Activated CD8-positive, alpha-beta memory T cell treated with anti-CD3 and anti-CD28 coated beads for 24 hours (primary cell): ENCODE measurements around the gene MAPK1.
"Not testable (repeated sequence)": the region's sequence is repeated elsewhere in the genome, so short reads cannot be mapped to it uniquely, and the experiment has no call there.

Experiments
- DNase-seq: peaks from one replicate; pipeline ENCODE4 v3.0.0-alpha.2; 2020

Gene MAPK1

GRCh38 chr22:21881841-21882753 is 14.7 kb upstream of the MAPK1 start:
- no peak for DNase-seq

GRCh38 chr22:21876486-21877176 is 9.2 kb upstream of the MAPK1 start:
- peak; percentile 60 for DNase-seq

- DNase-seq, result peak; percentile 24
Observed at GRCh38 chr22:21874953-21875352, 7.5 kb upstream of the MAPK1 start.

DNA sequence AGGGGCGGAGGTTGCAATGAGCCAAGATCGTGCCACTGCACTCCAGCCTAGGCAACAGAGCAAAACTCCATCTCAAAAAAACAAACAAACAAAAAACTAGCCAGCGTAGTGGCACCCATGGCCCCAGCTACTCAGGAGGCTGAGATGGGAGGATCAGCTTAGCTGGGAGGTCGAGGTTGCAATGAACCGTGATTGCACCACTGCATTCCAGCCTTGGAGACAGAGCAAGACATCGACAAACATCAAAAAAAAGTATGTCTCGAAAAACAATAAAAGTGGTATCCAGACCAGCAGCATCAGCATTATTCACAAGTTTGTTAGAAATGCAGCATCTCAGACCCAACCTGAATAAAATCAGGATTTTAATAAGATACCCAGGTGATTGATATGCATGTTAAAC is 6.2 kb upstream of the MAPK1 start:
- peak; percentile 26 for DNase-seq

DNA sequence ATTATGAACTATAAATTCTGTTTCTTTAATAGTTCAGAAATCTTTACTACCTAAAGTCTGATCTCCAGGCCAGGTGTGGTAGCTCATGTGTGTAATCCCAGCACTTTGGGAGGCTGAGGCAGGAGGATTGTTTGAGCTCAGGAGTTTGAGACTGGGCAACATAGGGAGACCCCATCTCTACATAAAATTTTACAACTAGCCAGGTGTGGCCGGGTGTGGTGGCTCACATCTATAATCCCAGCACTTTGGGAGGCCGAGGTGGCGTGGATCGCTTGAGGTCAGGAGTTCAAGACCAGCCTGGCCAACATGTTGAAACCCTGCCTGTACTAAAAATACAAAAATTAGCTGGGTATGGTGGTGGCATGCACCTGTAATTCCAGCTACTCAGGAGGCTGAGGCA is 5.3 kb upstream of the MAPK1 start:
- DNase-seq, result peak; percentile 32

- no peak for DNase-seq
Observed at GRCh38 chr22:21868651-21869050, 1.2 kb upstream of the MAPK1 start.

DNA sequence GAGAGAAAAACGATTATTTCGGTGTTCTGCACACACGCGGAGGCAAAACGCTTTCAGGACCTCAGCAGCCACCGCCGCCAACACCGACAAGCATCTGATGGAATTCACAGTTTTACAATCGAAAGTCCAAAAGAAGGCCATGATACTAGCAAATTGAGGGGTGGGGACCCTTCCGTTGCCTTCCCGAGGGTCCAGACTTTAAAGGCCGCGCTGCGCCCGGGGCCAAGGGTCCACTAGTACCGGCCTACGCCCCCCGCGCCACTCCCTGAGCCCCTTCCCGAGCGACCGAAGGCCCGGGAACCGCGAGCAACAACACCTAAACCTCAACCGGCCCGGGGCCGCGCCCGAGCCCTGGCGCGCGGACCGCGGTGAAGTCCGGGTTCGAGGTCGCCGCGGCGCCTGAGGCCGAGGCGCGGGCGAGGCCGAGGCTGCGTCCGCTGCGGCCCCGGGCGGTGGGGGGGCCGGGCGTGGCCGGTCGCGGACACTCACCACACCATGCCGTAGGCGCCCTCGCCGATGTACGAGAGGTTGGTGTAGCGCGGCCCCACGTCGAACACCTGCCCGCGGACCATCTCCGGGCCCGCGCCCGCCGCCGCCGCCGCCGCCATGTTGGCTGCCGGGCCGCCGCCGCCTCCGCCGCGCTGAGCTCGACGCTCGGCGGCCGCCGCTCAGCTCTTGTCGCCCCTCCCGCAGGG is 465 bp downstream of the MAPK1 start:
- DNase-seq, result peak; percentile 72

DNA sequence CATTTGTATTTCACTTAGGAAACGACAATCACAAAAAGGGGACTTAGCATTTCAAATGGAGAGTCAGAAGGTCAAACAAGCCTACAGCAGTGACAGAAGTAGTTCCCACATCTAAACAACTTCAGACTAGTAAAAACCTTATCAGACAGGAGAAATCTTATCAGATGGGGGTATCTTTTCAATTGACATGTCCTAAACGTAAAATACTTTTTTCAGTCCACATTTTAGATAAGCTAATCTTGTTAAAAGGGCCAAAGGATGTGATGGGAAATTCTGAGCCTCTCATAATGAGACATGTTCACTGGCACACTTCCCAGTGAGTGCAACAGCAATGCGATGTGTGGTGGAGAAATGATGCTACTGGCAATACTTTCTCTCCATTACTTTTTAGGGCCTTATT is 2.4 kb downstream of the MAPK1 start:
- no peak for DNase-seq

DNA sequence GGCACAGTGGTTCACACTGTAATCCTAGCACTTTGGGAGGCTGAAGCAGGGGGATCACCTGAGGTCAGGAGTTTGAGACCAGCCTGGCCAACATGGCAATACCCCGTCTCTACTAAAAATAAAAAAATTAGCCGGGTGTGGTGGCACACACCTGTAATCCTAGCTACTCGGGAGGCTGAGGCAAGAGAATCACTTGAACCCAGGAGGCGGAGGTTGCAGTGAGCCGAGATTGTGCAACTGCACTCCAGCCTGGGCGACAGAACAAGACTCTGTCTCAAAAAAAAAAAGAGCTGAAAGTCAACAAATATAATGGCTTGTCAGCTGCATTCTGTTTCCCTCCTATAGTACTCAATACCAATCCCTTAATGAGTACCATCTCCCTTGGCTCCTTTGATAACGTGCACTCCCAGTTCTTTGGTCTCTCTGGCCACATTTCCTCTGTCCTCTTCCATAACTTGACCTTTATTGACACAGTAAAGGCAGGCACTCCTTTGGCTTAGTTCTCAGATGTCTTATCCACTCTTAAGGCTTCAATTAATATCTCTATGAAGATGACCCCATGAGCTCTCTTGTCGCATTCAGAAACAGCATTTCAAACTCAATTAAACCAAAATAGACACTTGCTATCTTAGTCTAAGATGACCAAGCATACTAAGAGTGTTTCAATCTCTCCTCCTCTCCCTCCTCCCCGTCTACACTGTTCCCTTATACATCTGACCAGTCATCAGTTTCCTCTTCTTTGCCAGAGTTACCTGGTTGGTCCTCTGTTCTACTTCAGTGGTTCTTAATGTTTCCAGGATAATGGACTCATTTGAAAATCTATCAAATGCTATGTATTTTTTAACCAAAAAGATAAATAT is 4.8 kb downstream of the MAPK1 start:
- no peak for DNase-seq

DNA sequence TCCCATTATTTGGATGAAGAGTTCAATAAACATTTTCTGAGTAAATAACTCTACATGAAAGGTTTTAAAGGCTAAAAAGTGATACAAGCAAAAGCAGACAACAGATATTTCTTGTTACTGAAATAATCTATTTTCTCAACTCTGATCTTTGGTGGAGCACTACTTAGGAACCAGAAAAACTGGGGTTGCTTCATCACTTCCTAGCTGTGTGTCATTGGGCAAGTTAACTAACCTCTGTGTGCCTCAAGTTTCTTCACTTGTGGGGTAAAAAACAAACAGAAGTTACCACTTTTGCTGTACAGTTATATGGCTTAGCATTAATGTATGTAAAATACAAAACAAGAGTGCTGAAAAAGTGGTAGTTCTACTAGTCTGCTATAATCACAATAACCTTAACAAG is 5.6 kb downstream of the MAPK1 start:
- DNase-seq, result no peak

GRCh38 chr22:21861264-21861848 is 6.1 kb downstream of the MAPK1 start:
- no peak for DNase-seq

- DNase-seq, result no peak
Observed at GRCh38 chr22:21860491-21861039, 6.9 kb downstream of the MAPK1 start.

DNA sequence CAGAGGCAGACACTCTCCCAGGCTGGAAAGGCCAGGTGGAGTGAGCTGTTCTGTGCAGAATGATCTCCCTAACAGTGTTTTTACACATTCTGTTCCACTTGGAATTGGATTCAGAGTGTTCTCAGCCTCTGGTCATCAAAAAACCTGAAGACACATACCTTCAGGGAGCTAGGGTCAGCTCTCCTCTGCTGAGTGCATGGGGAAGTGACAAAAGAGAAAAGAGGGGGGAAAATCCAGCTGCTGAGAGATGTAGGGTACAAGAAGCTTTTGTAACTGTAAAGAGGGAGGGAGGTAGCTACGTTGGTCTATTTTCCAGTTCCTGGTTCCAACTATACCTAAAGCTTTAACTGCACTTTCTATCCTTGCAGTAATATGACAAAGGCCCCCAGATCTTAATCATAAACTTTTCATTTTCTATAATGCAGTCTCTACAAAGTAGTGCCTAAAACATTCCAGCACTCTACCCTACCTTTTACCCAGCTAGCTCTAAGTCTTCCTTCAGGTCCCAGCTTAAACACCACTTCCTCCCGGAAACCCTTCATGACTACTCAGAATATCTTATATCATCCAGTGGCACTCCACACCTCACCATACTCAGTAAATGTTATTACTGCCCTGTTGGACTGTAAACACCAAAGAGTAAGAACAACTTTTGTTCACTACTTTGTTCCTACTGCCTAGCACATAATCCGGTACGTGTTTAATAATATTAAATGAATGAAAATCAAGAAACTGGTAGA is 9.2 kb downstream of the MAPK1 start:
- no peak for DNase-seq

DNA sequence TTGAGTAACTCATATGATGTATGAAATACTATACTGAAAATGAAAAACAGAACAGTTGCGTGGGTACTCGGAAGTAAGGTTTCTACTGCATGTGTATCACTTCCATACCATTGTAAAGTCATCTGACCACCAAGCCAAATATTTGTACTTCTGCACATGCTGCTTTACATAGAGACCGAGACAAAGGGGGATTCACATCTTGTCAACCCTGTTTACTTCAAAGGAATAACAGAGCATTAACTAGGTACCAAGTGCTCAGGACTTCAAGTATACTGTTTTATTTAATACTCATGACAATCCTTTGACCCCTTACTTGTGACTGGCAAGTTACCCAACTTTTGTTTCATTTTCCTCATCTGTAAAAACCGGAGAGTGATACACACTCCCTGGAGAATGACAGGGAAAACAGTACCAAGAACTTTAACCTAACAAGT is 9.9 kb downstream of the MAPK1 start:
- no peak for DNase-seq

- DNase-seq, result no peak
Observed at GRCh38 chr22:21856868-21857267, 10.6 kb downstream of the MAPK1 start.

- DNase-seq, result peak; percentile 9
Observed at GRCh38 chr22:21856197-21856596, 11.2 kb downstream of the MAPK1 start.

DNA sequence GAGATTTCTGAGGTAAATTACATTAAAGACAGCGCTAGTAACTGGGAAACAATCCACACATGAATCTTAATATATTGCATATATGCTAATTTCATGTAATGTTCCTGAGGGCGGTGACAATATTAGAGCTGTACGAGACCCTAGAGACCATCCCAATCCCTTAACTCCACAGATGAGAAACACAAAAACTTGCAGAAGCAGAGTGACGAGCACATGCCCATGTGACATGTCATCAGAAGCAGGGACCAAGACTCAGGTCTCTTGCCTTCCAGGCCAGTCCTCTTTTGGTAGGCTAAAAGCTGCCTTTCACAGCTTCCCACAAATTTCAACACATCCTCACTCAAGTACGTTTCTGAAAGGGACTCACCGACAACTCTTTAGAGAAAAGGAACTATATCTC is 11.8 kb downstream of the MAPK1 start:
- DNase-seq, result peak; percentile 26

- no peak for DNase-seq
Observed at GRCh38 chr22:21850660-21851059, 16.8 kb downstream of the MAPK1 start.

GRCh38 chr22:21849489-21849888 is 18.0 kb downstream of the MAPK1 start:
- DNase-seq, result no peak

DNA sequence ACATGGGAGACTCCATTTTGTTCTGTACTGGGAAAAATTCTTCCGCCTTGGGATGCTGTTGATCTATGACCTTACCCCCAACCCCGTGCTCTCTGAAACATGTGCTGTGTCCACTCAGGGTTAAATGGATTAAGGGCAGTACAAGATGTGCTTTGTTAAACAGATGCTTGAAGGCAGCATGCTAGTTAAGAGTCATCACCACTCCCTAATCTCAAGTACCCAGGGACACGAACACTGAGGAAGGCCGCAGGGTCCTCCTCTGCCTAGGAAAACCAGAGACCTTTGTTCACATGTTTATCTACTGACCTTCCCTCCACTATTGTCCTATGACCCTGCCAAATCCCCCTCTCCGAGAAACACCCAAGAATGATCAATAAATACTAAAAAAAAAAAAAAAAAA is 19.4 kb downstream of the MAPK1 start:
- DNase-seq, result not testable (repeated sequence)
